Suprapubic skin (tissue), 4 donors: Measurements from ENCODE around the gene TPTE2.

Source experiments
- EP300 ChIP-seq: sonication (generic); formaldehyde crosslinking; IDR thresholded peaks from one replicate; pipeline ENCODE4 v1.6.1; 2017; ENCODE audit warnings: antibody characterized with exemption
- POLR2A ChIP-seq, 2 donors: fragments of 450-650 bp; IDR thresholded peaks; one replicate each; pipeline ENCODE4 v1.6.1; 2017; ENCODE audit warnings: antibody characterized with exemption in 2 of 2, mild to moderate bottlenecking in 2 of 2, moderate library complexity in 2 of 2
- POLR2AphosphoS5 ChIP-seq, 3 donors: sonication (generic); formaldehyde crosslinking; IDR thresholded peaks; one replicate each; pipeline ENCODE4 v1.6.1; 2017; ENCODE audit warnings: antibody characterized with exemption in 3 of 3
- TF ChIP-seq, protein P1 (sequence below), 2 donors: fragments of 200-600 bp in 1 of 2; fragments of 450-650 bp in 1 of 2; sonication (generic) in 1 of 2; IDR thresholded peaks; one replicate each; pipeline ENCODE4 v1.5.1; 2016 to 2019; ENCODE audit warnings: antibody characterized with exemption in 2 of 2, mild to moderate bottlenecking in 1 of 2, moderate library complexity in 1 of 2

GRCh38 chr13:19382111-19382510 lies 179.2 kb downstream of the TPTE2 start:
- TF ChIP-seq POLR2AphosphoS5 (IDR thresholded peaks at IDR 0.05), result no peak
- TF ChIP-seq, protein P1, sequence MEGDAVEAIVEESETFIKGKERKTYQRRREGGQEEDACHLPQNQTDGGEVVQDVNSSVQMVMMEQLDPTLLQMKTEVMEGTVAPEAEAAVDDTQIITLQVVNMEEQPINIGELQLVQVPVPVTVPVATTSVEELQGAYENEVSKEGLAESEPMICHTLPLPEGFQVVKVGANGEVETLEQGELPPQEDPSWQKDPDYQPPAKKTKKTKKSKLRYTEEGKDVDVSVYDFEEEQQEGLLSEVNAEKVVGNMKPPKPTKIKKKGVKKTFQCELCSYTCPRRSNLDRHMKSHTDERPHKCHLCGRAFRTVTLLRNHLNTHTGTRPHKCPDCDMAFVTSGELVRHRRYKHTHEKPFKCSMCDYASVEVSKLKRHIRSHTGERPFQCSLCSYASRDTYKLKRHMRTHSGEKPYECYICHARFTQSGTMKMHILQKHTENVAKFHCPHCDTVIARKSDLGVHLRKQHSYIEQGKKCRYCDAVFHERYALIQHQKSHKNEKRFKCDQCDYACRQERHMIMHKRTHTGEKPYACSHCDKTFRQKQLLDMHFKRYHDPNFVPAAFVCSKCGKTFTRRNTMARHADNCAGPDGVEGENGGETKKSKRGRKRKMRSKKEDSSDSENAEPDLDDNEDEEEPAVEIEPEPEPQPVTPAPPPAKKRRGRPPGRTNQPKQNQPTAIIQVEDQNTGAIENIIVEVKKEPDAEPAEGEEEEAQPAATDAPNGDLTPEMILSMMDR (IDR thresholded peaks at IDR 0.05), result no peak
- TF ChIP-seq EP300, result no peak
- no peak for TF ChIP-seq POLR2A (IDR thresholded peaks at IDR 0.05)
